ENCODE data around the gene AHSA1. TPM values are rescaled to one million over a fixed set of nuclear protein-coding genes. Genes with fewer than 3 reads are reported as not detected.

AHSA1 gene
- total RNA-seq, 4 donors from 2014 or later: 49.4 to 111 (median 93.2) TPM

DNA sequence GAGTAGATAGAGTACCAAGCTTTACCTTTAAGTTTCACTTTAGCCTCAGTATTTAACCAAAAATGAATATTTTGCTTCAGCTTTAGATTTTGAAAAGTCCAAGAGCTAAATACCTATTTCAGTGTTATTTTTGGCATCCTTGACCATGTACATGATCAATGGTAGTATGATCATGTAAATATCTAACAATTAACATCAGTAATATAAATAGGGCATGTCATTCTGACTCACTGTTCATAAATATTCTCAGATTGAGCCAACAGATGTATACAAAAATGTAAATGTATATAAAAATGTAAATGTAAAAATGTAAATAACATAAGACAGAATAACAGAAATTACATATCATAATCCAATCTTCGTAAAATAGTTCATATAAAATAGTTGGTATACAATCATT lies 19.3 kb upstream of the AHSA1 start:
- no peak overlapping the region for H3K27ac ChIP-seq
- no peak for DNase-seq
- H3K4me3 ChIP-seq (replicated peaks in 1 of 3): no peak overlapping the region
- TF ChIP-seq CTCF (IDR thresholded peaks at IDR 0.05): no peak
- no peak for TF ChIP-seq POLR2A (IDR thresholded peaks at IDR 0.05)
- 97 to 100% methylated on average over 1 of the region's 1 CpG for WGBS, 2 donors
- H3K27me3 ChIP-seq: no peaks in the 10 kb centered on the region
- peaks cover 53 to 57% of the 10 kb centered on the region in 2 donors for H3K36me3 ChIP-seq
- intact Hi-C loops (cut with DNase I): no loop called here
- no peaks in the 10 kb centered on the region for H3K4me1 ChIP-seq
- no peaks in the 10 kb centered on the region for H3K9me3 ChIP-seq

- Histone ChIP-seq H3K36me3 (peaks cover 51 to 56% of the 10 kb centered on the region in 2 donors), H3K27me3 (no peaks in the 10 kb centered on the region), H3K4me1 (no peaks in the 10 kb centered on the region), H3K9me3 (no peaks in the 10 kb centered on the region), H3K4me3 (replicated peaks in 1 of 3) (no peak overlapping the region), H3K27ac (no peak overlapping the region)
- 96 to 97% methylated on average over 4 of the region's 4 CpGs for WGBS, 2 donors
- TF ChIP-seq CTCF (IDR thresholded peaks at IDR 0.05): no peak
- no peak for TF ChIP-seq POLR2A (IDR thresholded peaks at IDR 0.05)
- DNase-seq: no peak
- intact Hi-C loops (cut with DNase I): no loop called here
Measured at GRCh38 chr14:77439861-77440260, 18.0 kb upstream of the AHSA1 start.

- no peak overlapping the region for H3K27ac ChIP-seq
- 99 to 100% methylated on average over 2 of the region's 2 CpGs for WGBS, 2 donors
- no peaks in the 10 kb centered on the region for H3K27me3 ChIP-seq
- H3K4me3 ChIP-seq (replicated peaks in 1 of 3): no peak overlapping the region
- H3K36me3 ChIP-seq: peaks cover 40 to 53% of the 10 kb centered on the region in 2 donors
- DNase-seq: no peak
- TF ChIP-seq POLR2A (IDR thresholded peaks at IDR 0.05) (no peak), CTCF (IDR thresholded peaks at IDR 0.05) (no peak)
- H3K4me1 ChIP-seq: no peaks in the 10 kb centered on the region
- no peaks in the 10 kb centered on the region for H3K9me3 ChIP-seq
- intact Hi-C loops (cut with DNase I): no loop called here
Measured at GRCh38 chr14:77442196-77442595, 15.7 kb upstream of the AHSA1 start.

DNA sequence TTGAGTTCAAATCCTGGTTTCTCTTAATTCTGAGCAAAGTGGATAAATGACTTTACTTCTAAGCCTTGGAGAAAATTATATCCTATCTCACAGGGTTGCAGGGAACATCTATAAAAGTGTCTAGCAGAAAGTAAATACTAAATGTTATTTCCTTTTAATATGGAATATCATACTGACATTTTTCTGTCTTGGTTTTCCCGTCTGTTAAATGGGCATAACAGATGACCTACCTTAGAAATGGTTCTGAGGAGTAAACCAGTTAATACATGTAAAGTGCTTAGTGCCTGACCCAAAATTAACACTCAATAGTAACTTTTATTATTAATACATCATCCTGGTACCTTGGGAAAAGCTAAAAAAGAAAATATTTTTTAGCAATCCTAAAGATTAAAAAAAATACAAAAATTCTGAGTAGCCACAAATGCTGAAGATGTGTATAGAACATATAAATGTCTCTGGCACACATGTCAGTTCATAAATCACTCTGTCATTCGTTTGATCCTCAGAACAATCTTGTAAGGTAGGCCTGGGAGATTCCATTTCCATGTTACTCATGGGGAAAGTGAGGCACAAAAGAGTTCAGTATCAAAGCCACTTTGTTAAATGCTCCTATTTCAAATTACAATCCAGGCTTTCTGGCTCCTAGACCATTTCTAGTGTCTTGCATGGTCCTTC lies 1.8 kb upstream of the AHSA1 start:
- TF ChIP-seq CTCF (IDR thresholded peaks at IDR 0.05): no peak
- no peak for TF ChIP-seq POLR2A (IDR thresholded peaks at IDR 0.05)
- Histone ChIP-seq H3K36me3 (peaks cover 13 to 20% of the 10 kb centered on the region in 2 donors), H3K27me3 (no peaks in the 10 kb centered on the region), H3K9me3 (no peaks in the 10 kb centered on the region), H3K4me3 (replicated peaks in 1 of 3) (no peak overlapping the region), H3K4me1 (peaks cover 19 to 22% of the 10 kb centered on the region in 2 donors), H3K27ac (no peak overlapping the region)
- no peak for DNase-seq
- WGBS, 2 donors: 81 to 85% methylated on average over 2 of the region's 2 CpGs
- intact Hi-C loops (cut with DNase I): loop anchor here (5.0 kb wide), 1 partner anchor 96 kb away; no protein-coding TSS in a partner anchor

- Histone ChIP-seq H3K4me1 (peaks cover 19 to 22% of the 10 kb centered on the region in 2 donors), H3K9me3 (no peaks in the 10 kb centered on the region), H3K27ac (peak overlapping the region in 2 of 3 donors; percentile 98 to 100), H3K27me3 (no peaks in the 10 kb centered on the region), H3K36me3 (peaks cover 22 to 26% of the 10 kb centered on the region in 2 donors), H3K4me3 (replicated peaks in 1 of 3) (peak overlapping the region; percentile 59 to 98 (median 60))
- intact Hi-C loops (cut with DNase I): loop anchor here (5.0 kb wide), 1 partner anchor 95 kb away; no protein-coding TSS in a partner anchor
- no peak for TF ChIP-seq CTCF (IDR thresholded peaks at IDR 0.05)
- 0 to 1% methylated on average over 18 of the region's 18 CpGs for WGBS, 2 donors
- DNase-seq: no peak
Measured at GRCh38 chr14:77457115-77457521, 775 bp upstream of the AHSA1 start.

All from thyroid gland (tissue), 4 donors.